A549 (cell line): Measurements from ENCODE around the gene MED1.

Experiments
- BHLHE40 ChIP-seq: IDR thresholded peaks from 2 replicates; pipeline ENCODE4 v1.6.1; 2012; ENCODE audit warnings: low read depth, low read length, inconsistent platforms
- CEBPB ChIP-seq, 2 experiments: fragments of >200 bp in 1 of 2; sonication (Bioruptor Twin) in 1 of 2; formaldehyde crosslinking in 1 of 2; IDR thresholded peaks; 2 replicates each; pipeline ENCODE4 v1.6.1; 2012 to 2016
- CTCF ChIP-seq: fragments of >200 bp; sonication (Bioruptor Twin); formaldehyde crosslinking; IDR thresholded peaks from 3 replicates; pipeline ENCODE4 v1.5.1; 2016
- ELK1 ChIP-seq: fragments of 150-350 bp; IDR thresholded peaks from 2 replicates; pipeline ENCODE4 v1.6.1; 2014; ENCODE audit warnings: low read depth, mild to moderate bottlenecking, low read length
- HDAC2 ChIP-seq: fragments of 200-600 bp; sonication (generic); IDR thresholded peaks from 2 replicates; pipeline ENCODE4 v1.6.1; 2016
- JUN ChIP-seq, 2 experiments: fragments of >200 bp; sonication (Bioruptor Twin); formaldehyde crosslinking; IDR thresholded peaks; 2 replicates in 1 of 2; 3 replicates in 1 of 2; pipeline ENCODE4 v1.6.1; 2016 to 2017
- POLR2A ChIP-seq: IDR thresholded peaks from 2 replicates; pipeline ENCODE4 v1.6.1; 2012; ENCODE audit warnings: mild to moderate bottlenecking, low read length

GRCh38 chr17:39462631-39463375 is 11.7 kb upstream of the MED1 start:
- no peak for TF ChIP-seq CTCF
- TF ChIP-seq ELK1: no peak
- no peak; a peak in 1 of 5 replicates for TF ChIP-seq JUN (IDR thresholded peaks at IDR 0.05)
- TF ChIP-seq POLR2A: peak; percentile 22; the same call in 1 of the 2 replicates
- TF ChIP-seq BHLHE40: no peak
- no peak for TF ChIP-seq HDAC2
- TF ChIP-seq CEBPB (IDR thresholded peaks at IDR 0.05): no peak
